HS-27A (cell line): ENCODE measurements around the gene MAP3K21.

Experiments used
- DNase-seq: peaks from one replicate; pipeline ENCODE4 v3.0.0-alpha.2; 2012; ENCODE audit warnings: low read depth, missing footprints

The MAP3K21 gene

GRCh38 chr1:233327651-233328141, at the start of gene MAP3K21:
MAP3K21 (plus strand) TSS chr1:233327724; CDS start chr1:233328029, 305 bp downstream.
- DNase-seq: no peak

- no peak for DNase-seq
These were observed 48.9 kb upstream of the MAP3K21 start for GRCh38 chr1:233278631-233279030.

DNA sequence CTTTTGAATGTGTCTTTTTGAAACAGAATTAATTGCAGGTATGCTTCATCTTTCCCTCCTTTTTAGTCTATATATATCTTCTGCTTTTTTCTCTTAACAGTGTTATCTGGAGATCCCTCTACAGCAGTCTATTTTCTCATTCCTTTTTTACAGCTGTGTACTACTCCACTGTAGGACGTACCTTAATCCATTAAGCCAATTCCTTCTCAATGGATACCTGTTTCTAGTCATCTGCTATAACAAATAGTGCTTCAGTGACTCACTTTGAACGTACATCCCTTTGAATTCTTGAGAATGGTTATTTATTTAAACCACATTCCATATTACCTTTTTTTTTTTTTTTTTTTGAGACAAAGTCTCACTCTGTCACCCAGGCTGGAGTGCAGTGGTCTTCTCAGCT, 47.6 kb upstream of the MAP3K21 start:
- no peak for DNase-seq

DNA sequence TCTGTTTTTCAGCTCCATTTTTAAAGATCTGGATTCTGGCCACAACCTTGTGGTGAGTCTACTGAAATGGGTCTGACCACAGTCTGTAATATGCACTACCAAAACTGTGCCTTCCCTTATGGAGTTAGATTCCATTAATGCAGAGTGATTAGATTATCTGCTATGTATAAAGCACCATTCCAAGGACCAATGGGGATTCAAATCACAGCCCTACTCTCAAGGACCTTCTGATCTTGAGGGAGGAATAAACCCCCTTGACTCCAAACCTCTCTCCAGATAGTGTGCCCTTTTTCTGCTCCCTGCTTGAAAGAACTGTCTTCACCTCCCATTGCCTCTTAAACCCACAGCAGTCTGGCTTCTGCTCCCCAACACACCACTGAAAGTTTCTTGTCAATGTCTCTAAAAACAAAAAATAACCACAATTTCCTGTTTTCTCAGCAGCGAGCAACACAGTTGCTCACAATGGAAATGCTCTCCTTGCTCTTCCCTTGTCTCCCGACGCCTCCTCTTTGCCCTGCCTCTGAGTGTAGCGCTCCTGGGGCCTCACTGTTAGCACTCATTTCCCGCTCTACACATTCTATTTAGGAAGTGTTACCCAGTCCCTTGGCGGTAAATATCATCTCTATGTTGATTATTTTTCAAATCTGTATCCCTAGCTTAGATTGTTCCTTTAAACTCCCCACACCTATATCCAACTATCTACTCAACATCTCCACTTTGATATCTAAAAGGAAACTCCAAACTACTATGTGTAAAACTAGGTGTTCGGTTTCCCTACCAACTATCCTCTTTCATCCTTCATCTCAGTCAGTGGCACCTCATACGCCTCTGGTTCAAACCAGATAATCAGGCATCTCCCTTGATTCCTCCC, 45.6 kb upstream of the MAP3K21 start:
- DNase-seq: no peak

GRCh38 chr1:233282582-233282886, 45.0 kb upstream of the MAP3K21 start:
- DNase-seq: no peak

DNA sequence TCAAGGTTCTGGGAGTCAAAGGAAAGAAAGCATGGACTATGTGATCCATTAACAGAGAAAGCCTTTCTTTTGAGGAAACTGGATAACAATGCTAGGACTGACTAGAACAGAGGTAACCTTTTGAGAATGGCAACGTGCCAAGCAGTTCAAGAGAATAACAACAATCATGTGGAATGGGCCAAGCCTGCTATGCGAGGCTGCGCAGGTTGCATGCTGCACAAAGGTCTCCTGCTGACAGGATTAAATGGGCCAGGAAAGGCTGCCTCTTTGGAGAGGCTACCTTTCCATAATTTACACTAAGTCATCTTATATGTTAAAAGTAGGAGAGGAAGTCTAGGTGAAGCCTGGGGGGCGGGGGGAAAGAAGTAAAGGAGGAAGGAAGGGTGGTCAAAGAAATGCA, 37.8 kb upstream of the MAP3K21 start:
- no peak for DNase-seq

GRCh38 chr1:233290396-233291034, 37.0 kb upstream of the MAP3K21 start:
- DNase-seq: no peak

GRCh38 chr1:233293556-233294446, 33.7 kb upstream of the MAP3K21 start:
- DNase-seq: no peak

DNA sequence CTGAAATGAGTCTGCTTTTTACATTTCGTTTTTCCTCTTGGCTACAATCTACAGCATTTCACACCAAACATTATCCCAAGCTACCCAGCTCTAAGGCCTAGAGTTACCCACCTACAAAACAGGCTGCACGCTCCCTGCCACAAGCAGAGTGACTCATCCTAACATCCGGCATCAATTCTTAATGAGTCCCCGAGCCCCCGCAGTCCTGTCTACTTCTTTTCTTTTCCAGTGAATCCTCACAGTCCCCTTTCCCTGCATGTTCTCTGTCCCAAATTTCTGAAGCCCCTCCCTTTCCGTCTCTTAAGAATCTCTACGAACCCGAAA, 32.6 kb upstream of the MAP3K21 start:
- no peak for DNase-seq

DNA sequence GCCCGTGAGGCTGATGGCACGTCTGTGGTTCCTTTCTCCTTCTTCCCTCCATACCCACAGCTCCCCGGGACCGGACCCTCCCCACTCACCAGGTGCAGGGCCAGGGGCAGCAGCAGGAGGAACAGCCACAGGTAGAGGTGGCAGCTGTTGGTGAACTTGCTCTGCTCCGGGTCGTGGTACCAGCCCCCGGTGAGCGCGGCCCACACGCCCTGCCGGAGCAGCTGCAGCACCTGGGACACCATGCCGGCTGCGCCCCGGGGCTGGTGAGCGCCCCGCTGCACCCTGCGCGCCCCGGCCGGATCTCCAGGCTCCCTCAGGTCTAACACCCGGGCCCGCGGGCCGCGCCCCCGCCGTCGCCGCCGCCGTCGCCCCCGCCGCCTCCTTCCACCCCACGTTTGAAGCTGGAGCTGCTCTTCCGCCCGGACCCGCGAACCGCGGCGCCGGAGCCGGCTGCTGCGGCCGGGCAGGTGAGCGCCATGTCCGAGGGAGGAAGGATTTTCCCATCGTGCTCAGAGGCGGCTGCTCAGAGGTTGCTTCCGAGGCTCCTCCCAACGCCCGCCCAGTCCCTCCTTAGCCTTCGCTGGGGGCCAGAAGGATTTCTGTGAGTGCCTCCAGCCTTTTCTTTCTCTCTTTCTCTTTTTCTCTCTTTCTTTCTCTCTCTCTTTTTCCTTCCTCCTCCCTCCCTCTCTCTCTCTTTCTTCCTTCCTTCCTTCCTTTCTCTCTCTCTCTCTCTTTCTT, 32.1 kb upstream of the MAP3K21 start, which contains the start of gene PCNX2:
Gene PCNX2, minus strand, starts transcription at position 489 of the 738 bp plus-strand sequence. Its CDS starts 247 bp downstream, at position 242.
- no peak for DNase-seq

- no peak for DNase-seq
These were observed 31.6 kb upstream of the MAP3K21 start for GRCh38 chr1:233295975-233296322.

DNA sequence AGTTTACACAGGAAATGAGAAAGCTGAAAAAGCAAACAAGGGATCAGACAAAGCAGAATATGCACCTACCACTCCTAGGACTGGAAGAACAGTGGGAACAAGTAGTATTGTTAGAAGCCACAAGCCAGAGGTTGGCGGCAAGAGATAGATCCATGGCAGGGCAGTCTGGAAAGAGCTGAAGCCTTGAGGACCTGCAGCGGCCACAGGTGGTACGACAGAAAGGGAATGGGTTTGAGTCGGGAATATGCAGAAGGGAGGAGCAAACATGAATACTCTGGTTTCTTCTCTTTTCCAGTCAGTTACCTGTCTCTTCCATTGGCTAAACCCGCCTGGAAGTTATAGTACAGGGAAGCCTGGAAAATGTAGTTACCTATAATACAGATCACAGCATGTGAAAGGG, 28.1 kb upstream of the MAP3K21 start:
- no peak for DNase-seq

- no peak for DNase-seq
These were observed 27.2 kb upstream of the MAP3K21 start for GRCh38 chr1:233300326-233300725.

GRCh38 chr1:233304489-233305102, 22.9 kb upstream of the MAP3K21 start:
- no peak for DNase-seq

DNA sequence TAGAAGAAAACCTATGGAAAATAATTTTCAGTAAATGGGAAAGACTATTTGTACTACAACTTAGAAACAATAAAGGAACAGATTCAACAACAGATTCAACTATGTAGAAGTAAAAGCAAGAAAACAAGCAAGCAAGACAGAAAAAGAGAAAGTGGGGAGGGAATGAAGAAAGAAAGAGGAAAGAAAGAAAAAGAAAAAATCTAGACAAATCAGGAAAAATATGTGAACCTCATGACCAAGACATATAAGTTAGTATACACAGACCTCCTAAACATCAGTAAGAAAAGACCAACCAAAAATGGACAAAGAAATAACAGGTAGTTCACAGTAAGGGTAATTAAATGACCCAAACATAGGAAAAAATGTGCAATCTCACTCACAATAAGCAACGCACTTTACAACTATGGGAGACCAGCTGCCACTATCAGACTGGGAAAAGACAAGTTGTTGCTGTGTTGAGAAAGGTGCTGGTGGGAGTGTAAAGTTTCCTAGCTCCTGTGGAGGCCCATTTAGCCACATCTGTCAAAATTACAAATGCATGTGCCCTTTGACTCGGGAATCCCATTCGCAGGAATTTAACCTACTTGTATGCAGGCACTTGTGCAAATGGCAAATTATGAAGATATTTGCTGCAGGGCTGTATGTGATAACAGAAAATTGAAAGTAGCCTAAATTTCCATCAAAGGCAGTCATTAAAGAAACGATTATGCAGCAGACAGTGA, 13.9 kb upstream of the MAP3K21 start:
- no peak for DNase-seq

DNA sequence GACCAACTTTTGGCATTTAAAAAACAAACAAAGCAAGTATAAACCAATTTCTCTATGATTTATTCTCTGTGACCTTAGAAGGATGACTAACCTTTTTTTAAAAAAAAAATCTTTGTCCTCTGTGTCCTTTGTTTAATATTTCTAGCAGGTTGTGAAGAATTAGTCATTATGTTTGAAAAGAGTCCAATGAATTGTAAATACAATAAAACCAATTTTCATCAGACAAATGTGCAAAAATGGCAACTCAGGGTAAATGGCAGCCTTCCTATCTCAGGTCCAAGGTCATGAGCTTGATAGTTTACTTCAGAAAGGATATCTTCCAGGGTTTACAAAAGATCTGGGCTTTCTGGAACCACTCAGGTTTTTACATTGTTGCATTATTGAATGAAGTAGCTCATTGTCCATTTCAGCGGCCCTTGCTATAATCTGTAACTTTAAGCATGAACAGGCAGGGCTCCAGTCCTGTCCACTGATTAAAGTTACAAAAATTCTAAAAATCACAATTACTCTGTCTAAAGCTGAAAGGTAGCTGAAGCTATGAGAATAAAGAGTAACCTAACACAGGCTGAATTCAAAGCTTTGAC, 11.7 kb upstream of the MAP3K21 start:
- no peak for DNase-seq

GRCh38 chr1:233316473-233316872, 11.1 kb upstream of the MAP3K21 start:
- no peak for DNase-seq

DNA sequence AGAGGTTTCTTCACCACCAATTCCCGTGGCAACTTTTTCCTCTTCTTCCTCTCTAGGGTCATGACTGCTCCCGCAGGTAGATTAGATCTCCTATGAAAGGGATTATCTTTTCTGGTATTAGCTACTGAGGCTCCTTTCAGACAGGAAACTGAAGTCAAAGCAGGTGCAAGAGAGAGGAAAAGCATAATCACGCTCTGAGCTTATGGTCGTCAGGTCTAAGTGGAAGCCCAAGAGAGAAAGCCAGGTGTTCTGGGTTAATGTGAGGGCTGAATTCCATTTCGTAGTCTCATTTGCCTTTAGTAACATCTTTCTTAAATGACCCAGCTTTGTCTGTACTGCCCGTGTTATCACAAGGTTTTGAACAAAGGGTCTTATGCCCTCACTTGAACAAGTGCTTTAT, 8.3 kb upstream of the MAP3K21 start:
- DNase-seq: no peak

DNA sequence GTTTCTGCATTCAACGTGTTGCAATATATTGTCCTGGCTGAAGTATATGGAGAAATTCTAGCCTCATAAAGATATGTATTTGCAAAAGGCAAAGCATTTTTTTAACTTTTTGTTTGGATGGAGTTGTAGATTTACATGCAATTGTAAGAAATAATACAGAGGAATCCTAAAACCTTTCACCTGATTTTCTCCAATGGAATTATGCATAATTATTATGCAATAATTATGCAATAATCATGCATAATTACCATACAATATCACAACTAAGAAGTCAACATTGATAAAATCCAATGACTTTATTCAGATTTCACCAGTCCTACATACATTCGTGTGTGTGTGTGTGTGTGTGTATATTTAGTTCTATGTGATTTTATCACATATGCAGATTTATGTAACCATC, 7.5 kb upstream of the MAP3K21 start:
- DNase-seq: no peak

GRCh38 chr1:233323718-233324117, 3.8 kb upstream of the MAP3K21 start:
- no peak for DNase-seq
